Fibroblast of lung (primary cell): Measurements from ENCODE around the gene BARHL2. TPM values are rescaled to one million over a fixed set of nuclear protein-coding genes. Genes with fewer than 3 reads are reported as not detected.

ENCODE experiments used
- DNase-seq, 2 donors: peaks; one replicate each; pipeline versions ENCODE4 v3.0.0 to v3.0.0-alpha.2; 2010; ENCODE audit warnings: low read depth in 2 of 2
- H2AFZ ChIP-seq: 2 replicates; pipeline ENCODE4 v1.5.1; 2012; ENCODE audit warnings: low read length, control low read depth, inconsistent platforms
- H3K27ac ChIP-seq: 2 replicates; pipeline ENCODE4 v1.5.1; 2011; ENCODE audit warnings: low read length, control low read depth; ENCODE audit not compliant: insufficient read depth
- H3K27me3 ChIP-seq: 2 replicates; pipeline ENCODE4 v1.5.1; 2011; ENCODE audit warnings: mild to moderate bottlenecking, low read length; ENCODE audit not compliant: control insufficient read depth, insufficient read depth
- H3K36me3 ChIP-seq: 2 replicates; pipeline ENCODE4 v1.5.1; 2011; ENCODE audit warnings: low read length; ENCODE audit not compliant: control insufficient read depth, insufficient read depth
- H3K4me1 ChIP-seq: 2 replicates; pipeline ENCODE4 v1.5.1; 2011; ENCODE audit warnings: low read length; ENCODE audit not compliant: control insufficient read depth, insufficient read depth; ENCODE audit errors: extremely low read depth
- H3K4me2 ChIP-seq: 2 replicates; pipeline ENCODE4 v1.5.1; 2011; ENCODE audit warnings: low read length, control low read depth; ENCODE audit not compliant: insufficient read depth; ENCODE audit errors: extremely low read depth
- H3K4me3 ChIP-seq, 4 experiments: fragments of 200-600 bp in 1 of 4; sonication (generic) in 1 of 4; replicated peaks in 1 of 4; 2 replicates each; pipeline ENCODE4 v1.5.1; 2011 to 2016; ENCODE audit warnings: low read length in 4 of 4, low read depth in 3 of 4, mild to moderate bottlenecking in 3 of 4, control low read depth in 2 of 4, inconsistent platforms in 1 of 4, mixed read lengths in 1 of 4; ENCODE audit not compliant: insufficient read depth in 1 of 4; ENCODE audit errors: control extremely low read depth in 1 of 4
- H3K79me2 ChIP-seq: 2 replicates; pipeline ENCODE4 v1.5.1; 2012; ENCODE audit warnings: mild to moderate bottlenecking, low read length, inconsistent platforms; ENCODE audit not compliant: control insufficient read depth, insufficient read depth
- H3K9ac ChIP-seq: 2 replicates; pipeline ENCODE4 v1.5.1; 2011; ENCODE audit warnings: mild to moderate bottlenecking, low read length, control low read depth; ENCODE audit not compliant: insufficient read depth
- H3K9me3 ChIP-seq: 2 replicates; pipeline ENCODE4 v1.5.1; 2012; ENCODE audit warnings: low read depth, low read length; ENCODE audit not compliant: control insufficient read depth, insufficient read depth
- H4K20me1 ChIP-seq: 2 replicates; pipeline ENCODE4 v1.5.1; 2011; ENCODE audit warnings: low read length; ENCODE audit not compliant: control insufficient read depth, insufficient read depth; ENCODE audit errors: extremely low read depth
- EZH2 ChIP-seq: IDR thresholded peaks from 2 replicates; pipeline ENCODE4 v1.5.1; 2012; ENCODE audit warnings: low read length, control low read depth, mild to moderate bottlenecking; ENCODE audit errors: missing control alignments
- polyA plus RNA-seq, 2 donors: library from polyadenylated mRNA; depleted of rRNA in 1 of 2; stranded (reverse) in 1 of 2; unstranded in 1 of 2; fragments of >200 nt; gene quantifications; 2 replicates each; pipeline ENCODE4 v1.2.1, GENCODE V29; 2011 to 2012; ENCODE audit warnings: missing spikeins in 1 of 2
- total RNA-seq: library from RNA; depleted of rRNA; stranded (reverse); fragments of >200 nt; gene quantifications from 2 replicates; pipeline ENCODE4 v1.2.1, GENCODE V29; 2014
- TF ChIP-seq, protein P1 (sequence below), 2 donors: IDR thresholded peaks in 1 of 2; conservative IDR thresholded peaks in 1 of 2; 1 replicate in 1 of 2; 2 replicates in 1 of 2; pipeline ENCODE4 v1.5.1; 2011 to 2012; ENCODE audit warnings: low read length in 2 of 2, control low read depth in 1 of 2, inconsistent platforms in 1 of 2, low read depth in 1 of 2, mild to moderate bottlenecking in 1 of 2

BARHL2 gene
- total and polyA plus RNA-seq, 2 donors (not counting 1 experiment from before 2014, with no cell fraction given) = not detected

DNA sequence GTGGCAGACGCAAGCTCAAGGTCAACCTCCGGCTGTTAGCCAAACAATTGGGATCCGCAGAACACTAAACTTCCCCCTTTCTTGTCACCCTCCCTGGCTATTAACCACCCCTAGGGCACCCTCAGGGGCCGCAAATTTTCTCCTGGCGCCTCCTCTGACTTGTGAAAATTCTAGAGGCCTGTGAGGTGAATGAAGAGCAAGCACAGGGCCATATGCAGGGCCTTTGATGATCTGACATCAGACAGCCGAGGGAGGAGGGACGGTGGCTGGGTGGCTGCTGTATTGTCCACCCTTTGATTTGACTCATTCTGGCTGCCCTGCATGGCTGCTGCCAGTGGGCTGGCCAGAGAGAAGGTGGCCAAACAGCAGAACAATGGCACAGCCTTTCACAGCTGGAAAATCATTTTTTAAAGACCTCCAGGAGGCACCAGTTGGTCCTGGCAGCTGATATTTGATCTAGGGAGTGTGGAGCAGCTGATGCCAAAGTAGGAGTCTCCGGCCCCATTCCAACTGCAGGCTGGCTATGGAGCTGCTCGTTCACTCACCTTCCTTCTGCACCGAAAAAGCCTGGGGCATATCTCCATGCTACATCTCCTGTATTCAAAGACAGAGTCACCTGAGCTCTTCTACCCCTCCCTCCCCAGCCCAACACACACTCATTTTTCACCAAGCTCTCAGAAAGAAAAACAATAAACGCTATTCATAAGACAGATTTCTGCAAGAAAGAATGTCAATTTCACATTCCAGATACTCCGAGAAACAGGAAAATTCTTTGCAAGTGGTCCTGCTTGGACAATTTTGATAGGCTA, 44.9 kb upstream of the BARHL2 start:
- Histone ChIP-seq H3K4me1 (no peaks in the 10 kb centered on the region), H3K4me2 (no peak overlapping the region), H3K79me2 (no peaks in the 10 kb centered on the region), H3K9me3 (no peaks in the 10 kb centered on the region), H3K27me3 (no peaks in the 10 kb centered on the region), H3K9ac (no peak overlapping the region), H4K20me1 (no peaks in the 10 kb centered on the region), H3K36me3 (no peaks in the 10 kb centered on the region), H3K4me3 (no peak overlapping the region), H2AFZ (no peak overlapping the region), H3K27ac (no peak overlapping the region)
- no peak for DNase-seq
- TF ChIP-seq, protein P1, sequence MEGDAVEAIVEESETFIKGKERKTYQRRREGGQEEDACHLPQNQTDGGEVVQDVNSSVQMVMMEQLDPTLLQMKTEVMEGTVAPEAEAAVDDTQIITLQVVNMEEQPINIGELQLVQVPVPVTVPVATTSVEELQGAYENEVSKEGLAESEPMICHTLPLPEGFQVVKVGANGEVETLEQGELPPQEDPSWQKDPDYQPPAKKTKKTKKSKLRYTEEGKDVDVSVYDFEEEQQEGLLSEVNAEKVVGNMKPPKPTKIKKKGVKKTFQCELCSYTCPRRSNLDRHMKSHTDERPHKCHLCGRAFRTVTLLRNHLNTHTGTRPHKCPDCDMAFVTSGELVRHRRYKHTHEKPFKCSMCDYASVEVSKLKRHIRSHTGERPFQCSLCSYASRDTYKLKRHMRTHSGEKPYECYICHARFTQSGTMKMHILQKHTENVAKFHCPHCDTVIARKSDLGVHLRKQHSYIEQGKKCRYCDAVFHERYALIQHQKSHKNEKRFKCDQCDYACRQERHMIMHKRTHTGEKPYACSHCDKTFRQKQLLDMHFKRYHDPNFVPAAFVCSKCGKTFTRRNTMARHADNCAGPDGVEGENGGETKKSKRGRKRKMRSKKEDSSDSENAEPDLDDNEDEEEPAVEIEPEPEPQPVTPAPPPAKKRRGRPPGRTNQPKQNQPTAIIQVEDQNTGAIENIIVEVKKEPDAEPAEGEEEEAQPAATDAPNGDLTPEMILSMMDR (conservative IDR thresholded peaks at IDR 0.05 in 1 of 2, IDR thresholded peaks at IDR 0.05 in 1 of 2; ENCODE audit: low read depth in 1 of 2, low read length in 2 of 2) = no peak
- TF ChIP-seq EZH2 = no peak

GRCh38 chr1:90761156-90761555, 44.1 kb upstream of the BARHL2 start:
- Histone ChIP-seq H4K20me1 (no peaks in the 10 kb centered on the region), H3K9ac (no peak overlapping the region), H3K4me3 (no peak overlapping the region), H3K36me3 (no peaks in the 10 kb centered on the region), H2AFZ (no peak overlapping the region), H3K79me2 (no peaks in the 10 kb centered on the region), H3K4me2 (no peak overlapping the region), H3K27ac (no peak overlapping the region), H3K4me1 (no peaks in the 10 kb centered on the region), H3K27me3 (no peaks in the 10 kb centered on the region), H3K9me3 (no peaks in the 10 kb centered on the region)
- no peak for DNase-seq
- no peak for TF ChIP-seq EZH2
- TF ChIP-seq, protein P1 (conservative IDR thresholded peaks at IDR 0.05 in 1 of 2, IDR thresholded peaks at IDR 0.05 in 1 of 2; ENCODE audit: low read depth in 1 of 2, low read length in 2 of 2) = no peak

GRCh38 chr1:90753556-90753955, 36.5 kb upstream of the BARHL2 start:
- Histone ChIP-seq H2AFZ (no peak overlapping the region), H3K4me2 (no peak overlapping the region), H3K4me3 (no peak overlapping the region), H3K9ac (no peak overlapping the region), H4K20me1 (no peaks in the 10 kb centered on the region), H3K27ac (no peak overlapping the region), H3K9me3 (no peaks in the 10 kb centered on the region), H3K79me2 (no peaks in the 10 kb centered on the region), H3K4me1 (no peaks in the 10 kb centered on the region), H3K36me3 (no peaks in the 10 kb centered on the region), H3K27me3 (no peaks in the 10 kb centered on the region)
- DNase-seq = no peak
- TF ChIP-seq EZH2 = no peak
- TF ChIP-seq, protein P1 (conservative IDR thresholded peaks at IDR 0.05 in 1 of 2, IDR thresholded peaks at IDR 0.05 in 1 of 2; ENCODE audit: low read depth in 1 of 2, low read length in 2 of 2) = no peak
